ENCODE measurements around the gene KLHL3. TPM values are rescaled to one million over a fixed set of nuclear protein-coding genes. Genes with fewer than 3 reads are reported as not detected.

Gene KLHL3
- total RNA-seq, 4 donors from 2014 or later, result 11.9 to 26.7 (median 17.9) TPM

DNA sequence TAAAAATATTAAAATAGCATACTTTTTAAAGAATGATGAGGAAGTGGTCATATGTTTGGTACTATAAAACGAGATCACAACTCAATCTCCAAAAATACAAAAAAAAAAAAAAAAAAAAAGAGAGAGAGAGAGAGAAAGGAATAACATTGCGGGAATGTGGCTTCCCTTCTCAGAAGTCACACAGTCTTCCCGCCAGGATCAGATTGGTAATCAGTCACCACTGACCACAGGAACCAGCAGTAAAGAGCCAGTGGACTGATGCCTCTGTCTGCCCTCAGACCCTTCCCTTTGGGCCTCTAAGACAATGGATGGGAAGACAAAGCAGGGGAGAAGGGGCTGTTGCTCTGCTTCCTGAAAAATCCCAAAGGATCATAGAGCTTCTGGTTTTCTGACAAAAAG lies 104.9 kb downstream of the KLHL3 start:
- no peak overlapping the region for H3K4me3 ChIP-seq (replicated peaks in 1 of 3)
- H3K9me3 ChIP-seq, result no peaks in the 10 kb centered on the region
- 79 to 81% methylated on average over 3 of the region's 3 CpGs for WGBS, 2 donors
- TF ChIP-seq, protein P1, sequence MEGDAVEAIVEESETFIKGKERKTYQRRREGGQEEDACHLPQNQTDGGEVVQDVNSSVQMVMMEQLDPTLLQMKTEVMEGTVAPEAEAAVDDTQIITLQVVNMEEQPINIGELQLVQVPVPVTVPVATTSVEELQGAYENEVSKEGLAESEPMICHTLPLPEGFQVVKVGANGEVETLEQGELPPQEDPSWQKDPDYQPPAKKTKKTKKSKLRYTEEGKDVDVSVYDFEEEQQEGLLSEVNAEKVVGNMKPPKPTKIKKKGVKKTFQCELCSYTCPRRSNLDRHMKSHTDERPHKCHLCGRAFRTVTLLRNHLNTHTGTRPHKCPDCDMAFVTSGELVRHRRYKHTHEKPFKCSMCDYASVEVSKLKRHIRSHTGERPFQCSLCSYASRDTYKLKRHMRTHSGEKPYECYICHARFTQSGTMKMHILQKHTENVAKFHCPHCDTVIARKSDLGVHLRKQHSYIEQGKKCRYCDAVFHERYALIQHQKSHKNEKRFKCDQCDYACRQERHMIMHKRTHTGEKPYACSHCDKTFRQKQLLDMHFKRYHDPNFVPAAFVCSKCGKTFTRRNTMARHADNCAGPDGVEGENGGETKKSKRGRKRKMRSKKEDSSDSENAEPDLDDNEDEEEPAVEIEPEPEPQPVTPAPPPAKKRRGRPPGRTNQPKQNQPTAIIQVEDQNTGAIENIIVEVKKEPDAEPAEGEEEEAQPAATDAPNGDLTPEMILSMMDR (IDR thresholded peaks at IDR 0.05), result no peak
- no peak for TF ChIP-seq POLR2A (IDR thresholded peaks at IDR 0.05)
- no peaks in the 10 kb centered on the region for H3K36me3 ChIP-seq
- intact Hi-C loops (cut with DNase I), result no loop called here
- H3K27me3 ChIP-seq, result no peaks in the 10 kb centered on the region
- peak overlapping the region in 2 of 3 donors; percentile 28 to 46 for H3K27ac ChIP-seq
- H3K4me1 ChIP-seq, result peaks cover 6 to 40% of the 10 kb centered on the region in 2 donors
- no peak for DNase-seq

DNA sequence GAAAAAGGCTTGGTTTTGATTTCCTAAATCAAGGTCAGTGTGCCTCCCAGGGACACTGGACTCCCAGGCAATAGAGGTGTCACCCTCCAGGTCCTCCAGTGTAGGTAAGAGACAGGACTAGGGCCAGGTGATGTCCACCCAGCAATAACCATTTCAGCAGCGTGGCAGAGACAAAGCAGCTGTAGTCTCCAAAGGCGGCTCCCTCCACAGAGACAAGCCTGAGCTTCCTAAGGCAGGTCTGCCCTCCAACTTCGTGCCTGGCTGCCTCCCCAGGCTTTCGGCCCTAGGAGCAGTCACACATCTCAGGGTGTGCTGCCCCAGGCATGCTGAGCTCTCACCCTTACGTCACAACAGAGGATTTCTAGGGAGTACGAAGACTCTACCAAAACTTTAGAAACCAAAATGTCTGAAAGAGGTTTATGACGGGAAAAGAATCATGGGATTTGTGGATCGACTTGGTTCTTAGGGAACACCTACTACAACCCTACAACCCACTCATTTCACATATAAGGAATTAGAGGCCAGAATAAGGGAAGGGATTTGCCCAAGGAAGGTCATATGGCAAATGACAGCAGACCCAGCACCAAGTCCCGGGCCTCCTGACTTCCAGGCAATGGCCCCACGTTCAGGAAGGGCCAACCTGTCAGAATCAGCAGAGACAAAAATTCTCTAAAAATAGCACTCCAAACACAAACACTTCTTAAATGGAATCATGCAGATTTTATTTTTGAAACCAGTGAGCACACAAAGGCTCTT lies 105.5 kb downstream of the KLHL3 start:
- peak in 1 of 2 donors; percentile 30 for DNase-seq
- no peaks in the 10 kb centered on the region for H3K36me3 ChIP-seq
- intact Hi-C loops (cut with DNase I), result no loop called here
- peak overlapping the region; percentile 41 to 68 (median 46) for H3K27ac ChIP-seq
- TF ChIP-seq, protein P1 (IDR thresholded peaks at IDR 0.05), result no peak
- TF ChIP-seq POLR2A (IDR thresholded peaks at IDR 0.05), result no peak
- no peaks in the 10 kb centered on the region for H3K9me3 ChIP-seq
- 68 to 79% methylated on average over 10 of the region's 10 CpGs for WGBS, 2 donors
- no peak overlapping the region for H3K4me3 ChIP-seq (replicated peaks in 1 of 3)
- no peaks in the 10 kb centered on the region for H3K27me3 ChIP-seq
- H3K4me1 ChIP-seq, result peaks cover 6 to 34% of the 10 kb centered on the region in 2 donors

DNA sequence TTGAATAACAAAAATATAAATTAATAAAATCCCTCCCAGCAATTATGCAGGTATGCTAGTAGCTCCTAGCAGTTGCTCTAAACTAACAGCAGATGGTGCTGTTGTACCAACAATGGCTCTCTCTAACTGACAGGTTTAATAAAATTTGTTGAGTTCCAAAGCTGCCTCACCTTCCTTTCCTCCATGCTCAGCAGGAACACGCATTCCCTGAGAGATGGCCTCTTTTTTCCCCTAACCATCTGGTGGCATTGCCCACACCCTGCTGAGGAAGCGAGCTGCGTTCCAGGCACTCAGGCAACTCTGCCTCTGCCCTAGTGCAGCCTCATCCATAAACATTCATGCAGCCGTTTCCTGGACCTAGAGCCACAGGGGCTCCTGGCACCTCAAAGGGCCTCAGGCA lies 106.2 kb downstream of the KLHL3 start:
- Histone ChIP-seq H3K27ac (peak overlapping the region; percentile 41 to 68 (median 46)), H3K4me1 (peaks cover 4 to 28% of the 10 kb centered on the region in 2 donors), H3K27me3 (no peaks in the 10 kb centered on the region), H3K4me3 (replicated peaks in 1 of 3) (no peak overlapping the region), H3K9me3 (no peaks in the 10 kb centered on the region), H3K36me3 (peaks cover 0 to 4% of the 10 kb centered on the region in 2 donors)
- TF ChIP-seq, protein P1 (IDR thresholded peaks at IDR 0.05), result peak; percentile 74 to 99 (median 92)
- no peak for TF ChIP-seq POLR2A (IDR thresholded peaks at IDR 0.05)
- 21% methylated on average over 4 of the region's 4 CpGs for WGBS, 2 donors
- intact Hi-C loops (cut with DNase I), result loop anchor here (5.0 to 10.0 kb wide), 2 partner anchors 113 to 505 kb away; partner anchors contain the start of gene NME5
- no peak for DNase-seq

DNA sequence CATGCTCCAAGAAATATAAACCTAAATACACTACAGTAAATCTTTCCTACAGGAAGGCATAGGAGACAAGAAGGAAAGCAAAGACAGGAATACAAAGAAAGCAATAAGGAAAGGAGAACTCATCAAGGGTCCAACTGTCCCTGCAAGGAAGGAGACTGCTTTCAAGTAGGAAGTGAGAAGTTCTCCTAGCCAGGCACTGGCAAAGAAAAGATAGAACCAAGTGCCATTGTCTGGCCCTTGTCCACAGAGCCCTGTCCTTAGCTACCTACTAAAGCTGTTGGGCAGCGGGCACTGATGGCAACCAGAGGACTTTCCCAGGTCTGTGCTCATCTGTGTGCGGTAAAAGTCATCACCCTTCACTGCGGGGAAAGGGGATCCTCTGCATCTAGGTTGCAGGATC lies 108.2 kb downstream of the KLHL3 start:
- 86 to 92% methylated on average over 1 to 3 of the region's 3 CpGs for WGBS, 2 donors
- Histone ChIP-seq H3K9me3 (no peaks in the 10 kb centered on the region), H3K36me3 (peaks cover 0 to 4% of the 10 kb centered on the region in 2 donors), H3K4me3 (replicated peaks in 1 of 3) (no peak overlapping the region), H3K4me1 (peaks cover 3 to 20% of the 10 kb centered on the region in 2 donors), H3K27ac (no peak overlapping the region), H3K27me3 (no peaks in the 10 kb centered on the region)
- DNase-seq, result no peak
- intact Hi-C loops (cut with DNase I), result loop anchor here (5.0 to 10.0 kb wide), 2 partner anchors 115 to 507 kb away; partner anchors contain the start of gene NME5
- TF ChIP-seq, protein P1 (IDR thresholded peaks at IDR 0.05), result no peak
- TF ChIP-seq POLR2A (IDR thresholded peaks at IDR 0.05), result no peak

DNA sequence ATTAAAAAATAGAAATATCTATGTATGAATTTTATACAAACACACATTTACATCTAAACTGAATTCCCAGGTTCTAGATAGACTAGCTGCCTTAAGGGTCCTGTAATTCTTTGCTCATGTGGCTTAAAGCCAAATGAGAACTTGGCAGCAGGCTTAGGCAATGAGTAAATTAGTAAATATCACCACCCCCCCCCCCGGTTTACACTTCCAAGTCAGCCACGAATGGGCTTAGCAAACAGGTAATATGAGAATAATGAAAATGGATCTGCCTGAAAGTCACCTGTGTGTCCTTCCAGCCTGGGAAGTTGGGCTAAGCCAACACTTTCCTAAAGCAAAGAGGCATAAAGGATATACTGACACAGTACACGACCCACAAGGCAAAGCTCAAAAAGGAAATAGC lies 108.6 kb downstream of the KLHL3 start:
- H3K4me1 ChIP-seq, result peaks cover 3 to 20% of the 10 kb centered on the region in 2 donors
- H3K4me3 ChIP-seq (replicated peaks in 1 of 3), result no peak overlapping the region
- no peak overlapping the region for H3K27ac ChIP-seq
- 53 to 65% methylated on average over 3 of the region's 3 CpGs for WGBS, 2 donors
- intact Hi-C loops (cut with DNase I), result loop anchor here (5.0 to 10.0 kb wide), 2 partner anchors 115 to 508 kb away; partner anchors contain the start of gene NME5
- H3K36me3 ChIP-seq, result peaks cover 0 to 4% of the 10 kb centered on the region in 2 donors
- TF ChIP-seq, protein P1 (IDR thresholded peaks at IDR 0.05), result no peak
- TF ChIP-seq POLR2A (IDR thresholded peaks at IDR 0.05), result no peak
- no peaks in the 10 kb centered on the region for H3K9me3 ChIP-seq
- H3K27me3 ChIP-seq, result no peaks in the 10 kb centered on the region
- DNase-seq, result no peak
